Lung (tissue), 12 donors: Measurements from ENCODE around the gene DST. TPM values are rescaled to one million over a fixed set of nuclear protein-coding genes. Genes with fewer than 3 reads are reported as not detected.

ENCODE experiments used
- ATAC-seq: fragments of 200-7000 bp; cut with Tn5 transposase; one replicate; pipeline ENCODE4 v1.9.1; 2020; ENCODE audit warnings: moderate number of reproducible peaks; ENCODE audit not compliant: insufficient read depth, low FRiP score
- DNase-seq, 3 donors: peaks; one replicate each; pipeline ENCODE4 v3.0.0-alpha.2; 2013 to 2017
- H3K27ac ChIP-seq, 2 donors: one replicate each; pipeline ENCODE4 v1.5.1; 2013; ENCODE audit warnings: mild to moderate bottlenecking in 2 of 2, moderate library complexity in 2 of 2, control low read depth in 1 of 2, inconsistent platforms in 1 of 2, low read depth in 1 of 2, low read length in 1 of 2
- H3K27me3 ChIP-seq, 3 donors: one replicate each; pipeline ENCODE4 v1.5.1; 2013; ENCODE audit warnings: low read length in 2 of 3; ENCODE audit not compliant: control insufficient read depth in 3 of 3, insufficient read depth in 3 of 3
- H3K36me3 ChIP-seq, 4 donors: one replicate each; pipeline ENCODE4 v1.5.1; 2013; ENCODE audit warnings: low read length in 4 of 4, mild to moderate bottlenecking in 1 of 4, moderate library complexity in 1 of 4; ENCODE audit not compliant: control insufficient read depth in 4 of 4, insufficient read depth in 4 of 4
- H3K4me1 ChIP-seq, 5 donors: one replicate each; pipeline ENCODE4 v1.5.1; 2013; ENCODE audit warnings: low read length in 5 of 5, mild to moderate bottlenecking in 2 of 5, moderate library complexity in 1 of 5; ENCODE audit not compliant: control insufficient read depth in 5 of 5, insufficient read depth in 5 of 5
- H3K4me3 ChIP-seq: one replicate; pipeline ENCODE4 v1.5.1; 2013; ENCODE audit warnings: mild to moderate bottlenecking, control low read depth, moderate library complexity
- H3K9ac ChIP-seq, 2 donors: one replicate each; pipeline ENCODE4 v1.5.1; 2013; ENCODE audit warnings: low read length in 2 of 2, control low read depth in 1 of 2; ENCODE audit not compliant: insufficient read depth in 1 of 2
- H3K9me3 ChIP-seq, 4 donors: one replicate each; pipeline ENCODE4 v1.5.1; 2013; ENCODE audit warnings: low read length in 3 of 4, mild to moderate bottlenecking in 1 of 4, moderate library complexity in 1 of 4; ENCODE audit not compliant: control insufficient read depth in 4 of 4, insufficient read depth in 3 of 4
- CTCF ChIP-seq: IDR thresholded peaks from 2 replicates; pipeline ENCODE4 v1.5.1; 2012; ENCODE audit warnings: mild to moderate bottlenecking; ENCODE audit errors: control extremely low read depth, extremely low read depth
- WGBS, 2 donors: extraction: QIAGEN DNeasy Blood & Tissue Kit; methylation state at CpG; one replicate each; pipeline ENCODE4 v1.1.7; 2013; 5-methylcytosine and 5-hydroxymethylcytosine counted together
- polyA plus RNA-seq, 2 donors: library from polyadenylated mRNA; stranded (reverse); fragments of 200-250 nt; gene quantifications; one replicate each; pipeline ENCODE4 v1.2.1, GENCODE V29; 2013
- total RNA-seq, 2 donors: library from RNA; depleted of rRNA in 1 of 2; stranded (reverse); fragments of >200 nt in 1 of 2; gene quantifications; one replicate each; pipeline ENCODE4 v1.2.1, GENCODE V29; 2014 to 2021
- donor health status: control.
- donor health status: control.
- donor health status: Bipolar disorder and iron deficiency.
- donor health status: healthy.
- donor health status: DM: yes; HTN: yes; CAD: no.

Gene DST
- total and polyA plus RNA-seq, 4 donors, result 40.7 to 835 (median 201) TPM

- whole genome bisulfite sequencing, 2 donors, result 85 to 86% methylated on average over 3 of the region's 3 CpGs
Measured at GRCh38 chr6:56575736-56576135, 67.0 kb downstream of the DST start.

DNA sequence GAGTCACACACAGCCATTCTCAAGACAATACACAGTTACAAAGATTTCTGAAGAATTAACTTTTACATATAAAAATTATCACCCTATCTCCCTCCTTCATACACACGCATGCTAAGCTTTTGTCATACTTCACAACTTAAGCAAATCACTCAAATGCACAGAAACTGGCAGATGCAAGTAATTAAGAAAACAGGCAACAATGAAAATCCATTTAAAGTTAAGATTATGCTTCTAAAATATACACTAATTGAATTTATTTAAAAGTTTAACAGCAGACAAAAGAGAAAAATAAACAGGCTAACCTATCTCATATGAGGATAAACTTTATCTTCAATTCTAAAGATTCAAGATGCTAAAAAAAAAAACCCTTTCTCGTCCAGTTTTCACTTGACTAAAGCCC, 68.4 kb downstream of the DST start:
- ATAC-seq (no peak), DNase-seq (no peak)
- Histone ChIP-seq H3K36me3 (peaks cover 4 to 18% (median 13%) of the 10 kb centered on the region in 4 donors), H3K9me3 (no peaks in the 10 kb centered on the region), H3K27me3 (no peaks in the 10 kb centered on the region), H3K4me3 (no peak overlapping the region), H3K4me1 (peaks cover 0 to 34% (median 7%) of the 10 kb centered on the region in 5 donors), H3K9ac (no peak overlapping the region), H3K27ac (no peak overlapping the region)
- WGBS, 2 donors, result 93% methylated on average over 2 of the region's 2 CpGs
- no peak for TF ChIP-seq CTCF

More at GRCh38 chr6:56575736-56576135, 67.0 kb downstream of the DST start:
- H3K9me3 ChIP-seq, result no peaks in the 10 kb centered on the region
- H3K36me3 ChIP-seq, result peaks cover 4 to 29% (median 16%) of the 10 kb centered on the region in 4 donors
- ATAC-seq, result no peak
- H3K27me3 ChIP-seq, result no peaks in the 10 kb centered on the region
- peaks cover 0 to 31% (median 9%) of the 10 kb centered on the region in 5 donors for H3K4me1 ChIP-seq
- H3K27ac ChIP-seq, result no peak overlapping the region
- TF ChIP-seq CTCF, result no peak
- H3K9ac ChIP-seq, result no peak overlapping the region
- H3K4me3 ChIP-seq, result no peak overlapping the region
- DNase-seq, result no peak

- Histone ChIP-seq H3K36me3 (peaks cover 4 to 18% (median 10%) of the 10 kb centered on the region in 4 donors), H3K4me1 (peaks cover 0 to 34% (median 6%) of the 10 kb centered on the region in 5 donors), H3K4me3 (no peak overlapping the region), H3K27ac (no peak overlapping the region), H3K27me3 (no peaks in the 10 kb centered on the region), H3K9ac (no peak overlapping the region), H3K9me3 (no peaks in the 10 kb centered on the region)
- 46 to 69% methylated on average over 2 of the region's 2 CpGs for WGBS, 2 donors
- no peak for ATAC-seq
- no peak for TF ChIP-seq CTCF
- DNase-seq, result no peak
Measured at GRCh38 chr6:56573624-56574023, 69.1 kb downstream of the DST start.
